CD4-positive, alpha-beta T cell treated with Interleukin-4 for 4 hours (primary cell): Measurements from ENCODE around the gene CDH4.

ENCODE experiments used
- DNase-seq: peaks from one replicate; pipeline ENCODE4 v3.0.0-alpha.2; 2020

Gene CDH4

DNA sequence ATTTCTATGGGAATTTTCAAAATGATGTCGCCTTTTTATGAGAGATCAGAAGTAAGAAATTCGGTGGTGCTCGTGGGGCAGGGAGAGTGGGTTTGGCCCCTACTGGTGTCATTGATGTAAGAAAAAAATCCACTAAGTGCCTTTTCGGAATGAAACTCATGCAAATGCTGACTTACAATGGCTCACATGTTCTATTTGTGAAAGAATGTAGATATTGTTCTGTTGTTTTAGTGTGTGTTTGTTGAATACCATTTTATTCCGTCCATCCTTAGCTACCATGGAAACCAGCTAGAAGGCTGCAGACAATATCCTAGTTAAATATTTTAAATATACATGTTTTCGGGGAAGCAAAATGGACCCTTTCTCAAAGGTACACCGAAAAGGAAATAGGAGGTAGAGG, 508.7 kb downstream of the CDH4 start:
- DNase-seq: no peak

GRCh38 chr20:61761453-61762166, 509.5 kb downstream of the CDH4 start:
- DNase-seq: no peak

DNA sequence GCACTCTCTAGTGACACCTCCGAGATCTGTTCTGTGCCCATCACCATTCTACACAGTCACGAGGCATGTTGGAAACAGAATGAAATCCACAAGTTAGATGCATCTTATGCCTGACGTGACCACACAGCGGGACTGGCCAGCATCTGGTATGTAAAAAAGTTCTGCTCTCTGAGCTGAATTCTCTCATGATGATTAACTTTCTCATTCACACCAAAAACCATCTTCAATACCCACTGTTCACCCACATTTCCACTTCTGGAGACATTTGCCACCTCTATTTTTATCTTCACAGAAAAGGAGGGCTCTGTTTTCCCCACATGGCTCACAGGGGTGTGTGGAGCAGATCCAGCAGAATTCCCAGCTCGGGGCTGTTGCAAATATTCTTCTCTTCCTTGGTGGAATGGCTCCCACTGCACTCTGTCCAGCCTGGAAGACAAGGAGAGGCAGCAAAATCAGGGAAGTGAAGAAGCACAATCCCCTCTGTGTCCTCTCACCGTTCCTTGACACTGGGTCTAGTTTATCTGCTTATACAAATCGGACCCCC, 510.2 kb downstream of the CDH4 start:
- no peak for DNase-seq

GRCh38 chr20:61762886-61763739, 511.1 kb downstream of the CDH4 start:
- DNase-seq: no peak

GRCh38 chr20:61763740-61764400, 511.8 kb downstream of the CDH4 start:
- DNase-seq: no peak

- no peak for DNase-seq
Measured at GRCh38 chr20:61764471-61765025, 512.5 kb downstream of the CDH4 start.

DNA sequence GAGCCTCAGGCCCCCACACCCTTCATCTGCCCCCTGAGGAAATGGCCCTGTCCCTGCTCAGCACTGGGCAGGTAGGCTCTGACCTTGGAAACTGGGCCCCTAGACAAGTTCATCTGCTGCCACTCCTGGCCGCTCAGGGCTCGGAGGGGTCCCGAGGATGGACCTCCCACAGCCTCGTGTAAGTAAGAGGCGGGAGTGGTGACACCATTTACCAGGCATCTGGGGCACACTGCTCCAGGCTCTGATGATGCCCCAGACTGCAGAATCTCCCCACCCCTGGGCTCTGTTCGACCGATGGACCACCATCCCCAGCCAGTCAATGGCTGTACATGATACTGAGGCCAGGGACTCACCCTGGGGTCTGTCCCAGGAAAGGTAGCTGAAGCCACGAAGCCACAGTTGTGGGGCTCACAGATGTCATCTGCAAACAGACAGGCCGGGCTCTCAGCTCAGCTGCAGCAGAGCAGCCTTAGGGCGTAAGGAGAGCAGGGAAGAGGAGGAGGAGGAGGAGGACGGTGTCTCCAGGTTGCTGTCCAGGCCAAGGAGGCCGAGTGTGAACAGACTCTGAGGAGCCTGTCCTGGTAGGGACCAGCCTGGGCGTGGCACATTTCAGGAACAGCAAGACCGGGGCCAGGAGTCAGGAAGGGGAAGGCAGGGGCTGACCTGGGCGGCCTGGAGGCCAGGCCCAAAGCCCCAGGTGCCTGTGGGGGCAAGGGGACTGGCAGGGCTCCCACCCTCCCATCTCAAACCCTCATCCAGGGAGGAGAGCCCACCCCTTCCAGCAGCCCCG, 513.2 kb downstream of the CDH4 start:
- no peak for DNase-seq

DNA sequence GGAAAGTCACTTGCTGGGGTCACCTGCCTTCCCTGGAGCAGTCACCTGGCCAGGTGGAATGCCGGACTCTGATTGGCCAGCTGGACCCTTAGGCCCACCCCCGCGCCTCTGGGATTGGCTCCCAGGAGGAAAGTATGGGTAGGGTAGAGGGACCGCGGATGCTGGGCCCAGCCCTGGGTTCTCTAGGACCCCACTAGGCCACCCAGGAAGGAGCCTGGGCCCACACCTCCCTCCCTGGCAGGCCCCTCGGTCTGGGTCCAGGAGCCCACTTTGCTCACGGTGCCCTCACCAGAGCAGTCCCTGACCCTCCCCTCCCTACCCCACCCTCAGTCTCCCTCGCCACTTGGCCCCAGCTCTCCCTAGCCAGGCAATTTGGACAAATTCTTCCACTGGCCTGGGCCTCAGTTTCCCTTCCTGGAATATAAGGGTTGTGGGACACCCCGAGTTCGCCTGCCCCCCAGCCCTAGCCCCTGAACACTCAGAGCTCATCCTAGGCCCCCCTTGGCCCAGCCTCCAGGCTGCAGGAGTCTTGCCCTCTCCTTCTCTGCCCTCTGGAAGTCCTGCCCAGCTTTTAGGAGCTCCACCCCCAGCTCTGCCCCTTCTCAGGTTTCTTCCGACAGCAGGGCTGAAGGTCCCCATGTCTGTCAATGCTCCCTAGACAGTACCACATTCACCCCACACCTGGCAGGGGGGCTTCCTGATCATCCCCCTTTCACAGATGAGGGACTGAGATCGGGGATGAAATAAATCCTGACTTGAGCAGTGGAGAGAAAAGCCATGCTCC, 514.0 kb downstream of the CDH4 start:
- no peak for DNase-seq

DNA sequence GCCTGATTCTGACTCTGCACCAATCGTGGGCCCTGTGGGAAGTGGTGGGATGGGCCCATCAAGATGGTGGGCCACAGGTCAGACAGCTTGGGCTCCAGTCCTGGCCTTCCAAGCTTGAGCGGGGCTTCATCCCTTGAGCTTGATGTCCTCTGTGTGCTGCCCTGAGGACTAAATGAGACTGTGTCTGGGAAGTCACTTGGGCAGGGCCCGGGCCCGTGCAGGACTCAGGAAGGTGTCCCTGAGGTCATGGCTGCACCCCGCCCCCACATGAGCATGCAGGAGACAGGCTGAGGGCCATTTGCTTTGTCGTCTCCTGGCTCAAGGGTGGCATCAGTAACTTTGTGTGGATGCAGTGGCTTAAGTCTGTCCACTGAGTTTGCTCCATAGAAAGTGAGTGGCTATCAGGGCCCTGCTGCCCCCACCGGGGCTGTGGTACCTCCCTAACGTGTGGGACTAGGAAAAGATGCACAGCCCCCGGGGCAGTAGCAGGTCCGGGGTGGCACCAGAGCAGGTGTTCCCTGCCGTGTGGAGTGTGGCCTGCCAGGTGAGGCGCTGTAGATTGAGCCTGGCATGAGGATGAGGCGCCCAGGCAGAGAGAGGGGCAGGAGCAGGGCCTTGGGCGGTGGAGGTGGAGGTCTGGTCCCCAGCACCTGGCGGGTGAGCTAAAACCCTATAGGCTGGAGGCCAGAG, 515.0 kb downstream of the CDH4 start:
- DNase-seq: no peak

- DNase-seq: no peak
Measured at GRCh38 chr20:61767761-61768494, 515.9 kb downstream of the CDH4 start.

GRCh38 chr20:61768571-61769285, 516.7 kb downstream of the CDH4 start:
- no peak for DNase-seq

DNA sequence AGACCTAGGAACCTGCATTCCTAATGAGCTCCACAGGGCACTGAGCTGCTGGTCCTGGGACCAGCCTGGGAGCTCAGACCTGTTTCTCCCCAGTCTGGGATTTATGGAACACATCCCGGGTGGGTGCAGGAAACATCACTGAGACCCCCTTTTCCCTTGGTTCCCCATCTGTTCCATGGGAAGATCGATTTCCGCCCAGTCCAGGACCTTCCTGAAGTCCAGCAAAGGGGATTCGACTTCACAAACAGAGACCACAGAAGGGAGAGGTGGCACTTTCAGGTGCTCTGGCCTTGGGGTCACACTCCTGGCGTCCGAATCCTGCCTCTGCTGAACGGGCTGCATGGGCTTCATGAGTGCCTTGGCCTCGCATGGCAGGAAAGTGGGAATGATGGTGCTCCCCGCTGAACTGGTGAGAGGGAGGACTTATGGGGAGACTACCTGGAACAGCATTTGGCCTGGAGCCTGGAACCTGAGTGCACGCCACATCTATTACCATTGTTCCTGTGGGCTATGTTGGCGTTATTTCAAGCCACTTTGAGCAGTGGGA, 517.3 kb downstream of the CDH4 start:
- DNase-seq: no peak

- no peak for DNase-seq
Measured at GRCh38 chr20:61770113-61770585, 518.1 kb downstream of the CDH4 start.

GRCh38 chr20:61771805-61772350, 519.8 kb downstream of the CDH4 start:
- no peak for DNase-seq

DNA sequence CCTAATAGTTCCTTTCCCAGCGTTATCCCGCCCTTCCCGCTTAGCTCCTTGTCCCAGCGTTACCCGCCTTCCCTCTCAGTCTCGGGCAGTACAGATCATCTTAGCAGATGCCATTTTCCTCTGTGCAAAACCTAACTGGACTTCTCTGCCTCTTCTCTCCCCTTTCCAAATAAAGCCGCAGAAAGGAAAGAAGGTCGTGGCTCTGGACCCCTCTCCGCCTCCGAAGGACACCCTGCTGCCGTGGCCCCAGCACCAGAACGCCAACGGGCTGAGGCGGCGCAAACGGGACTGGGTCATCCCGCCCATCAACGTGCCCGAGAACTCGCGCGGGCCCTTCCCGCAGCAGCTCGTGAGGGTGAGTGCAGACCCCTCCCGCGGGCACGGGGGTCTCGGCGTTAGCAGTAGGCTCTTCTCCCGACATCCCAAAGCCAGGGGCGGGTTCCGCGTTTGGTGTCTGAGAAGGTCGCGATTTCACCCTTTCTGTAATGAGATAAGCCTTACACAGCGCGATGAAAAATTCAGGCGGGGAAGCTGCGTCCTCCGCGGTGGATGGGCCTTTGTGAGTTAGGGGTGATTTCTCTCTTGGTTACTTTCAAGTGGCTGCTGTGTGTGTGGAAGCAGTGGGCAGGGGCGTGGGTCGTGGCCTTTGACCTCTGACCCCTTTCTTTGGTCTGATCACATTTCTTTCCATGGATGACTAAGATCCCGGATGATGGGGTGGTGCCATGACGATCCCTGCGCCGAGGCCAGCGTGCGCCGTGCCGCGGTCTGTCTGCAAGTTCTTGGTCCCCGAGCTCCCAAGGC, 521.0 kb downstream of the CDH4 start:
- no peak for DNase-seq

- no peak for DNase-seq
Measured at GRCh38 chr20:61773926-61774587, 522.0 kb downstream of the CDH4 start.

- no peak for DNase-seq
Measured at GRCh38 chr20:61775423-61775822, 523.4 kb downstream of the CDH4 start.
